Panc1 (cell line): Measurements from ENCODE around the gene ASAH2. TPM values are rescaled to one million over a fixed set of nuclear protein-coding genes. Genes with fewer than 3 reads are reported as not detected.

ENCODE experiments used
- ATAC-seq: fragments of 200-7000 bp; cut with Tn5 transposase; 2 replicates; pipeline ENCODE4 v1.9.1; 2020; ENCODE audit warnings: mild to moderate bottlenecking, moderate library complexity
- BruUV-seq: library from RNA; stranded (reverse); fragments of 400-500 nt; replicated peaks from 2 replicates; lab custom pipeline; 2021; lab: Mats Ljungman, UMichigan
- CTCF ChIA-PET: fragments of 300-600 bp; sonication (Branson Sonifier 250); formaldehyde crosslinking; loops from one replicate; lab custom pipeline; 2022; ENCODE audit warnings: antibody characterized with exemption; lab: Charles Lee
- POLR2A ChIA-PET: fragments of 300-600 bp; sonication (Branson Sonifier 250); formaldehyde crosslinking; loops from one replicate; lab custom pipeline; 2022; ENCODE audit warnings: antibody characterized with exemption; lab: Charles Lee
- DNase-seq: peaks from one replicate; pipeline ENCODE4 v3.0.0-alpha.2; 2010; ENCODE audit warnings: low read depth, low spot score
- H3K27ac ChIP-seq: 2 replicates; pipeline ENCODE4 v1.5.1; 2011; ENCODE audit warnings: mild to moderate bottlenecking, low read length, inconsistent platforms
- H3K27me3 ChIP-seq: fragments of 200-500 bp; sonication (Bioruptor generic); 2 replicates; pipeline ENCODE4 v1.6.0; 2014; ENCODE audit warnings: low read length, inconsistent platforms; ENCODE audit not compliant: control insufficient read depth, insufficient read depth
- H3K36me3 ChIP-seq: fragments of 200-500 bp; sonication (Bioruptor generic); 2 replicates; pipeline ENCODE4 v1.5.1; 2014; ENCODE audit warnings: inconsistent platforms, mild to moderate bottlenecking, low read length, moderate library complexity; ENCODE audit not compliant: control insufficient read depth, insufficient read depth
- H3K4me1 ChIP-seq: 2 replicates; pipeline ENCODE4 v1.5.1; 2011; ENCODE audit warnings: inconsistent platforms, mild to moderate bottlenecking, low read length, moderate library complexity; ENCODE audit not compliant: control insufficient read depth, insufficient read depth
- H3K4me3 ChIP-seq, 2 experiments: 2 replicates each; pipeline ENCODE4 v1.5.1; 2011 to 2012; ENCODE audit warnings: low read depth in 2 of 2, low read length in 2 of 2, mild to moderate bottlenecking in 2 of 2, inconsistent platforms in 1 of 2, moderate library complexity in 1 of 2
- H3K9me3 ChIP-seq: fragments of 200-500 bp; sonication (Bioruptor generic); 2 replicates; pipeline ENCODE4 v1.5.1; 2014; ENCODE audit warnings: low read depth, mild to moderate bottlenecking, inconsistent platforms, low read length, moderate library complexity; ENCODE audit not compliant: control insufficient read depth, insufficient read depth
- POLR2AphosphoS5 ChIP-seq: IDR thresholded peaks from 2 replicates; pipeline ENCODE4 v1.6.1; 2012; ENCODE audit warnings: mild to moderate bottlenecking, low read depth, low read length, moderate library complexity
- SIN3A ChIP-seq: IDR thresholded peaks from 2 replicates; pipeline ENCODE4 v1.6.1; 2012; ENCODE audit warnings: low read depth, mild to moderate bottlenecking, low read length, moderate library complexity, borderline replicate concordance; ENCODE audit not compliant: insufficient read depth
- TCF7L2 ChIP-seq: IDR thresholded peaks from 2 replicates; pipeline ENCODE4 v1.6.1; 2011; ENCODE audit warnings: mild to moderate bottlenecking, low read depth, low read length, inconsistent platforms
- in situ Hi-C: cut with HindIII; loops from 2 replicates; pipeline ENCODE4 v1.10.0; 2016; ENCODE audit warnings: low sequenced_read_pairs, low pct_unique_long_range_greater_than_20kb
- intact Hi-C: fragments of 100-400 bp; cut with micrococcal nuclease; formaldehyde crosslinking; loops from one replicate; pipeline ENCODE4 v1.10.0; 2022; ENCODE audit not compliant: unreplicated experiment
- total RNA-seq: library from RNA; stranded (reverse); gene quantifications from one replicate; pipeline ENCODE4 v1.2.1, GENCODE V29; 2021; ENCODE audit not compliant: unreplicated experiment
- TF ChIP-seq, protein P1 (sequence below), 2 experiments: IDR thresholded peaks; 2 replicates each; pipeline ENCODE4 v1.6.1; 2011 to 2012; ENCODE audit warnings: low read depth in 2 of 2, control low read depth in 1 of 2, low read length in 1 of 2, mild to moderate bottlenecking in 1 of 2, moderate library complexity in 1 of 2; ENCODE audit not compliant: insufficient read depth in 1 of 2
- TF ChIP-seq, protein P2 (sequence below): fragments of 450-650 bp; IDR thresholded peaks from 2 replicates; pipeline ENCODE4 v1.5.1; 2017; ENCODE audit warnings: mild to moderate bottlenecking

The ASAH2 gene
- total RNA-seq, 1 experiment from 2014 or later, result 6.5 TPM

DNA sequence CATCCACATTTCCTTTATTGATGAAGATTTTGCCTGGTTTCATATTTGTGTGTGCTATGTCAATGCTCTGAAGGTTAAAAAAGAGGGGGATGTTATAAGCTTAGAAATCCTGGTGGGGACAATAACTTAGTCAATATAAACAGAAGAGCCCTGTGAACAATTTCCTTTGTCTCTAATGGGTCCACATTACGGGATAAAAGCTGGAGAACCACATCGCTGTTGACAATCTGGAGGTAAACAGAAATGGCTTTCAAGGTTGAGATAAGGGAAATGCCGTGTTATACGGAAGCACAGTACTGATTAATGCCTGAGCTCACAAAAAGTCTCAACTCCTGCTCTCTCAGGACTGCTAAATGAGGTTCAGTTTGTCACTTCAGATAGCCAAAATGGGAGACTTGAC, 16.8 kb downstream of the ASAH2 start:
- no peak for ATAC-seq
- Histone ChIP-seq H3K36me3 (no peaks in the 10 kb centered on the region), H3K9me3 (no peaks in the 10 kb centered on the region), H3K27ac (no peak overlapping the region), H3K27me3 (peaks cover 52% of the 10 kb centered on the region), H3K4me3 (no peak overlapping the region), H3K4me1 (no peaks in the 10 kb centered on the region)
- POLR2A ChIA-PET, result no interaction called here
- in situ Hi-C loops (no loop called here), intact Hi-C loops (no loop called here)
- TF ChIP-seq POLR2AphosphoS5 (no peak), SIN3A (no peak), TCF7L2 (no peak)
- TF ChIP-seq, protein P1, sequence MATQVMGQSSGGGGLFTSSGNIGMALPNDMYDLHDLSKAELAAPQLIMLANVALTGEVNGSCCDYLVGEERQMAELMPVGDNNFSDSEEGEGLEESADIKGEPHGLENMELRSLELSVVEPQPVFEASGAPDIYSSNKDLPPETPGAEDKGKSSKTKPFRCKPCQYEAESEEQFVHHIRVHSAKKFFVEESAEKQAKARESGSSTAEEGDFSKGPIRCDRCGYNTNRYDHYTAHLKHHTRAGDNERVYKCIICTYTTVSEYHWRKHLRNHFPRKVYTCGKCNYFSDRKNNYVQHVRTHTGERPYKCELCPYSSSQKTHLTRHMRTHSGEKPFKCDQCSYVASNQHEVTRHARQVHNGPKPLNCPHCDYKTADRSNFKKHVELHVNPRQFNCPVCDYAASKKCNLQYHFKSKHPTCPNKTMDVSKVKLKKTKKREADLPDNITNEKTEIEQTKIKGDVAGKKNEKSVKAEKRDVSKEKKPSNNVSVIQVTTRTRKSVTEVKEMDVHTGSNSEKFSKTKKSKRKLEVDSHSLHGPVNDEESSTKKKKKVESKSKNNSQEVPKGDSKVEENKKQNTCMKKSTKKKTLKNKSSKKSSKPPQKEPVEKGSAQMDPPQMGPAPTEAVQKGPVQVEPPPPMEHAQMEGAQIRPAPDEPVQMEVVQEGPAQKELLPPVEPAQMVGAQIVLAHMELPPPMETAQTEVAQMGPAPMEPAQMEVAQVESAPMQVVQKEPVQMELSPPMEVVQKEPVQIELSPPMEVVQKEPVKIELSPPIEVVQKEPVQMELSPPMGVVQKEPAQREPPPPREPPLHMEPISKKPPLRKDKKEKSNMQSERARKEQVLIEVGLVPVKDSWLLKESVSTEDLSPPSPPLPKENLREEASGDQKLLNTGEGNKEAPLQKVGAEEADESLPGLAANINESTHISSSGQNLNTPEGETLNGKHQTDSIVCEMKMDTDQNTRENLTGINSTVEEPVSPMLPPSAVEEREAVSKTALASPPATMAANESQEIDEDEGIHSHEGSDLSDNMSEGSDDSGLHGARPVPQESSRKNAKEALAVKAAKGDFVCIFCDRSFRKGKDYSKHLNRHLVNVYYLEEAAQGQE (IDR thresholded peaks at IDR 0.05; ENCODE audit: insufficient read depth in 1 of 2, low read depth in 2 of 2, low read length in 1 of 2), result no peak
- TF ChIP-seq, protein P2, sequence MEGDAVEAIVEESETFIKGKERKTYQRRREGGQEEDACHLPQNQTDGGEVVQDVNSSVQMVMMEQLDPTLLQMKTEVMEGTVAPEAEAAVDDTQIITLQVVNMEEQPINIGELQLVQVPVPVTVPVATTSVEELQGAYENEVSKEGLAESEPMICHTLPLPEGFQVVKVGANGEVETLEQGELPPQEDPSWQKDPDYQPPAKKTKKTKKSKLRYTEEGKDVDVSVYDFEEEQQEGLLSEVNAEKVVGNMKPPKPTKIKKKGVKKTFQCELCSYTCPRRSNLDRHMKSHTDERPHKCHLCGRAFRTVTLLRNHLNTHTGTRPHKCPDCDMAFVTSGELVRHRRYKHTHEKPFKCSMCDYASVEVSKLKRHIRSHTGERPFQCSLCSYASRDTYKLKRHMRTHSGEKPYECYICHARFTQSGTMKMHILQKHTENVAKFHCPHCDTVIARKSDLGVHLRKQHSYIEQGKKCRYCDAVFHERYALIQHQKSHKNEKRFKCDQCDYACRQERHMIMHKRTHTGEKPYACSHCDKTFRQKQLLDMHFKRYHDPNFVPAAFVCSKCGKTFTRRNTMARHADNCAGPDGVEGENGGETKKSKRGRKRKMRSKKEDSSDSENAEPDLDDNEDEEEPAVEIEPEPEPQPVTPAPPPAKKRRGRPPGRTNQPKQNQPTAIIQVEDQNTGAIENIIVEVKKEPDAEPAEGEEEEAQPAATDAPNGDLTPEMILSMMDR, result no peak
- no peak for DNase-seq
- CTCF ChIA-PET, result no interaction called here
- BruUV-seq, result no TSS peak

- Histone ChIP-seq H3K4me1 (no peaks in the 10 kb centered on the region), H3K27me3 (peaks cover 42% of the 10 kb centered on the region), H3K27ac (no peak overlapping the region), H3K9me3 (no peaks in the 10 kb centered on the region), H3K4me3 (no peak overlapping the region), H3K36me3 (no peaks in the 10 kb centered on the region)
- TF ChIP-seq TCF7L2 (no peak), SIN3A (no peak), POLR2AphosphoS5 (no peak)
- TF ChIP-seq, protein P1 (IDR thresholded peaks at IDR 0.05; ENCODE audit: insufficient read depth in 1 of 2, low read depth in 2 of 2, low read length in 1 of 2), result no peak
- TF ChIP-seq, protein P2, result no peak
- ChIA-PET POLR2A (no interaction called here), CTCF (no interaction called here)
- in situ Hi-C loops (no loop called here), intact Hi-C loops (no loop called here)
- no TSS peak for BruUV-seq
- no peak for ATAC-seq
- DNase-seq, result no peak
These were observed 19.1 kb downstream of the ASAH2 start for GRCh38 chr10:50232261-50232639.
